DMS79 (cell line): ENCODE measurements around the gene TRPM5.

Source experiments
- DNase-seq: peaks from one replicate; lab custom pipeline; 2025; lab: John Stamatoyannopoulos, UW

The TRPM5 gene

GRCh38 chr11:2468363-2469235 is 24.3 kb upstream of the TRPM5 start:
- DNase-seq = no peak

- no peak for DNase-seq
Measured at GRCh38 chr11:2467695-2468055, 23.4 kb upstream of the TRPM5 start.

- no peak for DNase-seq
Measured at GRCh38 chr11:2466869-2467694, 22.8 kb upstream of the TRPM5 start.

- DNase-seq = no peak
Measured at GRCh38 chr11:2466069-2466801, 21.9 kb upstream of the TRPM5 start.

- no peak for DNase-seq
Measured at GRCh38 chr11:2465202-2466068, 21.1 kb upstream of the TRPM5 start.

GRCh38 chr11:2464451-2465165 is 20.3 kb upstream of the TRPM5 start:
- DNase-seq = no peak

- DNase-seq = no peak
Measured at GRCh38 chr11:2463766-2464277, 19.5 kb upstream of the TRPM5 start.

GRCh38 chr11:2462986-2463765 is 18.9 kb upstream of the TRPM5 start:
- peak; percentile 10 for DNase-seq

GRCh38 chr11:2462543-2462985 is 18.2 kb upstream of the TRPM5 start:
- no peak for DNase-seq

- DNase-seq = no peak
Measured at GRCh38 chr11:2461956-2462542, 17.7 kb upstream of the TRPM5 start.

- DNase-seq = no peak
Measured at GRCh38 chr11:2461253-2461955, 17.1 kb upstream of the TRPM5 start.

- no peak for DNase-seq
Measured at GRCh38 chr11:2460540-2461252, 16.4 kb upstream of the TRPM5 start.

- no peak for DNase-seq
Measured at GRCh38 chr11:2459796-2460531, 15.7 kb upstream of the TRPM5 start.

GRCh38 chr11:2459016-2459725 is 14.9 kb upstream of the TRPM5 start:
- no peak for DNase-seq

- DNase-seq = no peak
Measured at GRCh38 chr11:2458321-2458720, 14.0 kb upstream of the TRPM5 start.

GRCh38 chr11:2453436-2453835 is 9.1 kb upstream of the TRPM5 start:
- DNase-seq = no peak
